ENCODE results near the gene CHCHD6.

The CHCHD6 gene

GRCh38 chr3:126758026-126758425 lies 54.0 kb downstream of the CHCHD6 start:
- Histone ChIP-seq H3K4me1 (ENCODE audit: control insufficient read depth, insufficient read depth, low read length, unreplicated experiment) (no peaks in the 10 kb centered on the region), H2AFZ (ENCODE audit: low read length, unreplicated experiment) (no peak overlapping the region), H3K27ac (ENCODE audit: low read depth, low read length) (no peak overlapping the region), H3K36me3 (ENCODE audit: insufficient read depth, low read length) (no peaks in the 10 kb centered on the region), H3K79me2 (ENCODE audit: control insufficient read depth, insufficient read depth, low read length, unreplicated experiment) (no peaks in the 10 kb centered on the region), H3K27me3 (ENCODE audit: insufficient read depth, low read length) (no peaks in the 10 kb centered on the region), H3K4me3 (ENCODE audit: low read depth, low read length) (no peak overlapping the region)

GRCh38 chr3:126758882-126759281 lies 54.8 kb downstream of the CHCHD6 start:
- Histone ChIP-seq H3K27me3 (ENCODE audit: insufficient read depth, low read length) (no peaks in the 10 kb centered on the region), H2AFZ (ENCODE audit: low read length, unreplicated experiment) (no peak overlapping the region), H3K36me3 (ENCODE audit: insufficient read depth, low read length) (no peaks in the 10 kb centered on the region), H3K4me1 (ENCODE audit: control insufficient read depth, insufficient read depth, low read length, unreplicated experiment) (no peaks in the 10 kb centered on the region), H3K4me3 (ENCODE audit: low read depth, low read length) (no peak overlapping the region), H3K79me2 (ENCODE audit: control insufficient read depth, insufficient read depth, low read length, unreplicated experiment) (no peaks in the 10 kb centered on the region), H3K27ac (ENCODE audit: low read depth, low read length) (no peak overlapping the region)

GRCh38 chr3:126760541-126760940 lies 56.5 kb downstream of the CHCHD6 start:
- Histone ChIP-seq H3K4me1 (ENCODE audit: control insufficient read depth, insufficient read depth, low read length, unreplicated experiment) (no peaks in the 10 kb centered on the region), H3K4me3 (ENCODE audit: low read depth, low read length) (no peak overlapping the region), H3K79me2 (ENCODE audit: control insufficient read depth, insufficient read depth, low read length, unreplicated experiment) (no peaks in the 10 kb centered on the region), H3K27me3 (ENCODE audit: insufficient read depth, low read length) (no peaks in the 10 kb centered on the region), H3K27ac (ENCODE audit: low read depth, low read length) (no peak overlapping the region), H2AFZ (ENCODE audit: low read length, unreplicated experiment) (no peak overlapping the region), H3K36me3 (ENCODE audit: insufficient read depth, low read length) (no peaks in the 10 kb centered on the region)

GRCh38 chr3:126763035-126763434 lies 59.0 kb downstream of the CHCHD6 start:
- Histone ChIP-seq H3K27ac (ENCODE audit: low read depth, low read length) (no peak overlapping the region), H3K4me1 (ENCODE audit: control insufficient read depth, insufficient read depth, low read length, unreplicated experiment) (no peaks in the 10 kb centered on the region), H3K27me3 (ENCODE audit: insufficient read depth, low read length) (no peaks in the 10 kb centered on the region), H2AFZ (ENCODE audit: low read length, unreplicated experiment) (no peak overlapping the region), H3K79me2 (ENCODE audit: control insufficient read depth, insufficient read depth, low read length, unreplicated experiment) (no peaks in the 10 kb centered on the region), H3K4me3 (ENCODE audit: low read depth, low read length) (no peak overlapping the region), H3K36me3 (ENCODE audit: insufficient read depth, low read length) (no peaks in the 10 kb centered on the region)

GRCh38 chr3:126765187-126766069 lies 61.4 kb downstream of the CHCHD6 start:
- no peaks in the 10 kb centered on the region for H3K36me3 ChIP-seq (ENCODE audit: insufficient read depth, low read length)
- no peaks in the 10 kb centered on the region for H3K27me3 ChIP-seq (ENCODE audit: insufficient read depth, low read length)
- no peaks in the 10 kb centered on the region for H3K79me2 ChIP-seq (ENCODE audit: control insufficient read depth, insufficient read depth, low read length, unreplicated experiment)
- no peaks in the 10 kb centered on the region for H3K4me1 ChIP-seq (ENCODE audit: control insufficient read depth, insufficient read depth, low read length, unreplicated experiment)
- no peak overlapping the region for H3K4me3 ChIP-seq (ENCODE audit: low read depth, low read length)
- no peak overlapping the region for H3K27ac ChIP-seq (ENCODE audit: low read depth, low read length)
- H2AFZ ChIP-seq (ENCODE audit: low read length, unreplicated experiment): no peak overlapping the region

- Histone ChIP-seq H3K27ac (ENCODE audit: low read depth, low read length) (no peak overlapping the region), H3K4me1 (ENCODE audit: control insufficient read depth, insufficient read depth, low read length, unreplicated experiment) (no peaks in the 10 kb centered on the region), H3K79me2 (ENCODE audit: control insufficient read depth, insufficient read depth, low read length, unreplicated experiment) (no peaks in the 10 kb centered on the region), H3K36me3 (ENCODE audit: insufficient read depth, low read length) (no peaks in the 10 kb centered on the region), H3K4me3 (ENCODE audit: low read depth, low read length) (no peak overlapping the region), H2AFZ (ENCODE audit: low read length, unreplicated experiment) (no peak overlapping the region), H3K27me3 (ENCODE audit: insufficient read depth, low read length) (no peaks in the 10 kb centered on the region)
These were observed 62.6 kb downstream of the CHCHD6 start for GRCh38 chr3:126766653-126767052.

GRCh38 chr3:126768903-126769302 lies 64.9 kb downstream of the CHCHD6 start:
- no peaks in the 10 kb centered on the region for H3K36me3 ChIP-seq (ENCODE audit: insufficient read depth, low read length)
- H3K4me1 ChIP-seq (ENCODE audit: control insufficient read depth, insufficient read depth, low read length, unreplicated experiment): no peaks in the 10 kb centered on the region
- no peak overlapping the region for H2AFZ ChIP-seq (ENCODE audit: low read length, unreplicated experiment)
- H3K27me3 ChIP-seq (ENCODE audit: insufficient read depth, low read length): no peaks in the 10 kb centered on the region
- H3K79me2 ChIP-seq (ENCODE audit: control insufficient read depth, insufficient read depth, low read length, unreplicated experiment): no peaks in the 10 kb centered on the region
- no peak overlapping the region for H3K4me3 ChIP-seq (ENCODE audit: low read depth, low read length)
- no peak overlapping the region for H3K27ac ChIP-seq (ENCODE audit: low read depth, low read length)

- no peaks in the 10 kb centered on the region for H3K4me1 ChIP-seq (ENCODE audit: control insufficient read depth, insufficient read depth, low read length, unreplicated experiment)
- no peak overlapping the region for H3K27ac ChIP-seq (ENCODE audit: low read depth, low read length)
- H3K79me2 ChIP-seq (ENCODE audit: control insufficient read depth, insufficient read depth, low read length, unreplicated experiment): no peaks in the 10 kb centered on the region
- no peaks in the 10 kb centered on the region for H3K27me3 ChIP-seq (ENCODE audit: insufficient read depth, low read length)
- no peaks in the 10 kb centered on the region for H3K36me3 ChIP-seq (ENCODE audit: insufficient read depth, low read length)
- no peak overlapping the region for H2AFZ ChIP-seq (ENCODE audit: low read length, unreplicated experiment)
- no peak overlapping the region for H3K4me3 ChIP-seq (ENCODE audit: low read depth, low read length)
These were observed 66.1 kb downstream of the CHCHD6 start for GRCh38 chr3:126770096-126770495.

GRCh38 chr3:126773167-126773566 lies 69.1 kb downstream of the CHCHD6 start:
- no peak overlapping the region for H3K4me3 ChIP-seq (ENCODE audit: low read depth, low read length)
- H3K4me1 ChIP-seq (ENCODE audit: control insufficient read depth, insufficient read depth, low read length, unreplicated experiment): no peaks in the 10 kb centered on the region
- H3K36me3 ChIP-seq (ENCODE audit: insufficient read depth, low read length): no peaks in the 10 kb centered on the region
- no peak overlapping the region for H3K27ac ChIP-seq (ENCODE audit: low read depth, low read length)
- no peak overlapping the region for H2AFZ ChIP-seq (ENCODE audit: low read length, unreplicated experiment)
- H3K79me2 ChIP-seq (ENCODE audit: control insufficient read depth, insufficient read depth, low read length, unreplicated experiment): no peaks in the 10 kb centered on the region
- no peaks in the 10 kb centered on the region for H3K27me3 ChIP-seq (ENCODE audit: insufficient read depth, low read length)

- Histone ChIP-seq H3K4me1 (ENCODE audit: control insufficient read depth, insufficient read depth, low read length, unreplicated experiment) (no peaks in the 10 kb centered on the region), H3K79me2 (ENCODE audit: control insufficient read depth, insufficient read depth, low read length, unreplicated experiment) (no peaks in the 10 kb centered on the region), H3K4me3 (ENCODE audit: low read depth, low read length) (no peak overlapping the region), H3K27ac (ENCODE audit: low read depth, low read length) (no peak overlapping the region), H2AFZ (ENCODE audit: low read length, unreplicated experiment) (no peak overlapping the region), H3K36me3 (ENCODE audit: insufficient read depth, low read length) (no peaks in the 10 kb centered on the region), H3K27me3 (ENCODE audit: insufficient read depth, low read length) (no peaks in the 10 kb centered on the region)
These were observed 69.7 kb downstream of the CHCHD6 start for GRCh38 chr3:126773783-126774182.

- H3K27me3 ChIP-seq (ENCODE audit: insufficient read depth, low read length): no peaks in the 10 kb centered on the region
- peaks cover 11% of the 10 kb centered on the region for H3K4me1 ChIP-seq (ENCODE audit: control insufficient read depth, insufficient read depth, low read length, unreplicated experiment)
- H2AFZ ChIP-seq (ENCODE audit: low read length, unreplicated experiment): no peak overlapping the region
- H3K36me3 ChIP-seq (ENCODE audit: insufficient read depth, low read length): no peaks in the 10 kb centered on the region
- H3K27ac ChIP-seq (ENCODE audit: low read depth, low read length): no peak overlapping the region
- H3K4me3 ChIP-seq (ENCODE audit: low read depth, low read length): no peak overlapping the region
- H3K79me2 ChIP-seq (ENCODE audit: control insufficient read depth, insufficient read depth, low read length, unreplicated experiment): no peaks in the 10 kb centered on the region
These were observed 73.3 kb downstream of the CHCHD6 start for GRCh38 chr3:126777366-126777765.

Measured in ACC112 (cell line).